ENCODE data around the gene SLC37A3. TPM values are rescaled to one million over a fixed set of nuclear protein-coding genes. Genes with fewer than 3 reads are reported as not detected.

SLC37A3 gene
- total RNA-seq, 1 experiment from 2014 or later, result 25.5 TPM

DNA sequence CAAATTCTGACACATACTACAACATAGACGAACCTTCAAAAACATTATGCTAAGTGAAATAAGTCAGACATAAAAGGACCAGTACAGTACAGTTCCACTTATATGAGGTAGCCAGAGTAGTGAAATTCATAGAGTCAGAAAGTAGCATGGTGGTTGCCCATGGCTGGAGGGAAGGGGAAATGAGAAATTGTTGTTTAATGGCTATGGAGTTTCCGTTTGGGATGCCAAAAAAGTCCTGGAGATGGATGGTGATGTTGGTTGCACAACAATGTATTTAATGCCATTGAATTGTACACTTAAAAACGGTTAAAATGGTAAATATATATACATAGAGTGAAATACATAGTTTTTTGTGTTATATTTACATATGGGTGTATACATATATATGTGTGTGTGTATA is 2.1 kb upstream of the SLC37A3 start:
- intact Hi-C loops (cut with micrococcal nuclease), result no loop called here
- ChIA-PET POLR2A (no interaction called here), CTCF (interaction anchor here (0.6 kb wide), 1 partner anchor 222 kb away, joined by 5 read pairs; no protein-coding TSS in a partner anchor)

DNA sequence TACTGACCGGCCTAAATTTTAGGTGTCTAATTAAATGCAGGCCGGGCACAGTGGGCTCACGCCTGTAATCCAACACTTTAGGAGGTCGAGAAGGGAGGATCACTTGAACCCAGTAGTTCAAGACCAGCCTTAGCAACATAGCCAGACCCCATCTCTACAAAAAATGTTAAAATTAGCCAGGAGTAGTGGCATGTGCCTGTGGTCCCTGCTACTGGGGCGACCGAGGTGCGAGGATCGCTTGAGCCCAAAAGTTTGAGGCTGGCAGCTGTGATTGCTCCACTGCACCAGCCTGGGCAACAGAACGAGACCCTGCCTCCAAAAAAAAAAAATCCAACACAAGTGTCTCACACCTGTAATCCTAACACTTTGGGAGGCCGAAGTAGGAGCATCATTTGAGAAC is 491 bp upstream of the SLC37A3 start:
- intact Hi-C loops (cut with micrococcal nuclease), result loop anchor here (5.0 kb wide), 2 partner anchors 78 to 222 kb away; partner anchors contain the start of genes KDM7A and MKRN1
- peak overlapping the region; percentile 99 for H3K4me3 Mint-ChIP-seq (ENCODE audit: unreplicated experiment)
- BruUV-seq (replicated peaks), result no TSS peak

More for the DNA sequence above, 2.1 kb upstream of the SLC37A3 start:
- Mint-ChIP-seq H3K27ac (ENCODE audit: low read depth, unreplicated experiment) (no peak overlapping the region), H3K36me3 (ENCODE audit: insufficient read depth, unreplicated experiment) (no peaks in the 10 kb centered on the region), H3K4me3 (ENCODE audit: unreplicated experiment) (no peak overlapping the region), H3K4me1 (ENCODE audit: insufficient read depth, unreplicated experiment) (peaks cover 29% of the 10 kb centered on the region), H3K9me3 (ENCODE audit: unreplicated experiment) (no peaks in the 10 kb centered on the region), H3K27me3 (ENCODE audit: insufficient read depth, unreplicated experiment) (no peaks in the 10 kb centered on the region)
- no TSS peak for BruUV-seq (replicated peaks)
- no peak for DNase-seq (ENCODE audit: unreplicated experiment)
- TF ChIP-seq, protein P1, sequence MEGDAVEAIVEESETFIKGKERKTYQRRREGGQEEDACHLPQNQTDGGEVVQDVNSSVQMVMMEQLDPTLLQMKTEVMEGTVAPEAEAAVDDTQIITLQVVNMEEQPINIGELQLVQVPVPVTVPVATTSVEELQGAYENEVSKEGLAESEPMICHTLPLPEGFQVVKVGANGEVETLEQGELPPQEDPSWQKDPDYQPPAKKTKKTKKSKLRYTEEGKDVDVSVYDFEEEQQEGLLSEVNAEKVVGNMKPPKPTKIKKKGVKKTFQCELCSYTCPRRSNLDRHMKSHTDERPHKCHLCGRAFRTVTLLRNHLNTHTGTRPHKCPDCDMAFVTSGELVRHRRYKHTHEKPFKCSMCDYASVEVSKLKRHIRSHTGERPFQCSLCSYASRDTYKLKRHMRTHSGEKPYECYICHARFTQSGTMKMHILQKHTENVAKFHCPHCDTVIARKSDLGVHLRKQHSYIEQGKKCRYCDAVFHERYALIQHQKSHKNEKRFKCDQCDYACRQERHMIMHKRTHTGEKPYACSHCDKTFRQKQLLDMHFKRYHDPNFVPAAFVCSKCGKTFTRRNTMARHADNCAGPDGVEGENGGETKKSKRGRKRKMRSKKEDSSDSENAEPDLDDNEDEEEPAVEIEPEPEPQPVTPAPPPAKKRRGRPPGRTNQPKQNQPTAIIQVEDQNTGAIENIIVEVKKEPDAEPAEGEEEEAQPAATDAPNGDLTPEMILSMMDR (IDR thresholded peaks at IDR 0.05; ENCODE audit: unreplicated experiment), result no peak

DNA sequence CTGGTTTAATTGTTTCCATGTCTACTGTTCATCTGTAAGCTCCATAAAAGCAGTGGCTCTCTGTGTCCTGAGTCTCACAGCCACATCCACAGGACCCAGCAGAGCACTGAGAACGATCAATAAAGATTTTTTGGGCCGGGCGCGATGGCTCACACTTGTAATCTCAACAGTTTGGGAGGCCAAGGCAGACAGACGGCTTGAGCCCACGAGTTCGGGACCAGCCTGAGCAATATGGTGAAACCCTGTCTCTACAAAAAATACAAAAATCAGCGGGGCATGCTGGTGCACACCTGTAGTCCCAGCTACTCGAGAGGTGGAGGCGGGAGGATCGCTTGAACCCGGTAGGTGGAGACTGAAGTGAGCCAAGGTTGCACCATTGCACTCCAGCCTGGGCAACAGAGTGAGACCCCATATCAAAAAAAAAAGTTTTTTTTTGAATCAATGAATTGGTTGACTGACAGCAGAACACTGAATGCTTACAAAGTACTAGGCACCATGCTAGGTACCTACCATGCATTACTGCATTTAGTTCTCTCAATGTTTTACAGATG is 4.5 kb downstream of the SLC37A3 start:
- CTCF ChIA-PET, result interaction anchor here (0.7 kb wide), 2 partner anchors 9 to 90 kb away, joined by 3 to 4 read pairs; no protein-coding TSS in a partner anchor
- Mint-ChIP-seq H3K4me1 (ENCODE audit: insufficient read depth, unreplicated experiment) (peaks cover 14% of the 10 kb centered on the region), H3K9me3 (ENCODE audit: unreplicated experiment) (no peaks in the 10 kb centered on the region), H3K4me3 (ENCODE audit: unreplicated experiment) (no peak overlapping the region), H3K27me3 (ENCODE audit: insufficient read depth, unreplicated experiment) (no peaks in the 10 kb centered on the region), H3K27ac (ENCODE audit: low read depth, unreplicated experiment) (no peak overlapping the region), H3K36me3 (ENCODE audit: insufficient read depth, unreplicated experiment) (no peaks in the 10 kb centered on the region)
- no peak for DNase-seq (ENCODE audit: unreplicated experiment)
- POLR2A ChIA-PET, result interaction anchor here (1.2 kb wide), 1 partner anchor 9 kb away, joined by 3 read pairs; no protein-coding TSS in a partner anchor
- BruUV-seq (replicated peaks), result no TSS peak
- intact Hi-C loops (cut with micrococcal nuclease), result no loop called here
- TF ChIP-seq, protein P1 (IDR thresholded peaks at IDR 0.05; ENCODE audit: unreplicated experiment), result no peak

More for the DNA sequence above, 491 bp upstream of the SLC37A3 start:
- TF ChIP-seq, protein P1 (IDR thresholded peaks at IDR 0.05; ENCODE audit: unreplicated experiment), result no peak
- H3K27ac Mint-ChIP-seq (ENCODE audit: low read depth, unreplicated experiment), result peak overlapping the region; percentile 99
- no peaks in the 10 kb centered on the region for H3K27me3 Mint-ChIP-seq (ENCODE audit: insufficient read depth, unreplicated experiment)
- ChIA-PET POLR2A (interaction anchor here (0.6 to 1.2 kb wide), 3 partner anchors 524 to 1758 kb away, joined by 3 to 4 read pairs (median 3); no protein-coding TSS in a partner anchor), CTCF (no interaction called here)
- DNase-seq (ENCODE audit: unreplicated experiment), result no peak
- no peaks in the 10 kb centered on the region for H3K9me3 Mint-ChIP-seq (ENCODE audit: unreplicated experiment)
- H3K4me1 Mint-ChIP-seq (ENCODE audit: insufficient read depth, unreplicated experiment), result peaks cover 27% of the 10 kb centered on the region
- H3K36me3 Mint-ChIP-seq (ENCODE audit: insufficient read depth, unreplicated experiment), result no peaks in the 10 kb centered on the region

DNA sequence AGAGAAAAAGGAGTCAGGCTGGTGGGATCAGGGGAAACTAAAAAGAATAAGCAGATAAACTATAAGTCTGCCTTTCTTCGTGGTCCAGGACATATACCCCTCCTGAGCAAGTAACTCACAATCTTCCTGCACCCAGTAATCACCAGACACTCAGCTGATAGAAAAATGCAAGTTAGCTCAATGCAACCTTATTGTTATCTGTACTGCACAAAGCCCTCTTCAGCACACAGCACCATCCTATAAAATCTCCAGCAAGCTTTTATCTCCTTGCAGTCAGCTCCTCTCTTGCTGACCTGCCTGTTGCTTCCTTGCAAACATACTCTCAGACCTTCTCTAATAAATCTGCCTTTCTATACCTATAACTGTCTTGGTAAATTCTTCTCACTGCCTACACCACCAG is 6.7 kb downstream of the SLC37A3 start:
- no peaks in the 10 kb centered on the region for H3K36me3 Mint-ChIP-seq (ENCODE audit: insufficient read depth, unreplicated experiment)
- no peaks in the 10 kb centered on the region for H3K9me3 Mint-ChIP-seq (ENCODE audit: unreplicated experiment)
- CTCF ChIA-PET, result interaction anchor here (0.6 kb wide), 1 partner anchor 51 kb away, joined by 3 read pairs; no protein-coding TSS in a partner anchor
- no peak overlapping the region for H3K4me3 Mint-ChIP-seq (ENCODE audit: unreplicated experiment)
- H3K27ac Mint-ChIP-seq (ENCODE audit: low read depth, unreplicated experiment), result no peak overlapping the region
- intact Hi-C loops (cut with micrococcal nuclease), result no loop called here
- POLR2A ChIA-PET, result interaction anchor here (0.7 kb wide), 1 partner anchor 75 kb away, joined by 3 read pairs; no protein-coding TSS in a partner anchor
- TF ChIP-seq, protein P1 (IDR thresholded peaks at IDR 0.05; ENCODE audit: unreplicated experiment), result no peak
- DNase-seq (ENCODE audit: unreplicated experiment), result no peak
- BruUV-seq (replicated peaks), result no TSS peak
- H3K27me3 Mint-ChIP-seq (ENCODE audit: insufficient read depth, unreplicated experiment), result no peaks in the 10 kb centered on the region
- peaks cover 8% of the 10 kb centered on the region for H3K4me1 Mint-ChIP-seq (ENCODE audit: insufficient read depth, unreplicated experiment)
